T-helper 2 cell (primary cell): Measurements from ENCODE around the gene NCR3LG1.
A peak's percentile ranks its signal among the peaks of the same experiment; 100 is the strongest.

Experiments used
- DNase-seq, 5 experiments: peaks; one replicate each; pipeline versions ENCODE4 v3.0.0 to v3.0.0-alpha.2; 2012 to 2022

NCR3LG1 gene

GRCh38 chr11:17371614-17372013, 20.0 kb downstream of the NCR3LG1 start:
- no peak for DNase-seq

- no peak for DNase-seq
Measured at GRCh38 chr11:17375547-17375946, 23.9 kb downstream of the NCR3LG1 start.

GRCh38 chr11:17376493-17376892, 24.9 kb downstream of the NCR3LG1 start:
- DNase-seq = no peak

GRCh38 chr11:17378655-17379054, 27.1 kb downstream of the NCR3LG1 start:
- DNase-seq = no peak

- DNase-seq = no peak
Measured at GRCh38 chr11:17379383-17380180, 28.0 kb downstream of the NCR3LG1 start.

GRCh38 chr11:17381156-17381555, 29.6 kb downstream of the NCR3LG1 start:
- DNase-seq = no peak

GRCh38 chr11:17382046-17382728, 30.6 kb downstream of the NCR3LG1 start:
- no peak for DNase-seq

- no peak for DNase-seq
Measured at GRCh38 chr11:17383461-17383860, 31.9 kb downstream of the NCR3LG1 start.

- peak; percentile 51 to 82 (median 60) for DNase-seq
Measured at GRCh38 chr11:17384002-17384511, 32.5 kb downstream of the NCR3LG1 start.

- no peak for DNase-seq
Measured at GRCh38 chr11:17385492-17385891, 33.9 kb downstream of the NCR3LG1 start.

- no peak for DNase-seq
Measured at GRCh38 chr11:17385926-17386325, 34.3 kb downstream of the NCR3LG1 start.

GRCh38 chr11:17386331-17387084, 34.9 kb downstream of the NCR3LG1 start:
- DNase-seq = peak in 1 of 5 experiments; percentile 45

GRCh38 chr11:17387254-17387653, 35.7 kb downstream of the NCR3LG1 start:
- DNase-seq = no peak

- no peak for DNase-seq
Measured at GRCh38 chr11:17387811-17388210, 36.2 kb downstream of the NCR3LG1 start.

- DNase-seq = no peak
Measured at GRCh38 chr11:17388609-17389210, 37.1 kb downstream of the NCR3LG1 start, which contains the start of gene KCNJ11. KCNJ11 (minus strand) TSS chr11:17388659; CDS start chr11:17388091, 568 bp downstream.

- peak; percentile 63 to 75 (median 66) for DNase-seq
Measured at GRCh38 chr11:17389211-17389956, 37.8 kb downstream of the NCR3LG1 start.

- no peak for DNase-seq
Measured at GRCh38 chr11:17389957-17390649, 38.5 kb downstream of the NCR3LG1 start.

- no peak for DNase-seq
Measured at GRCh38 chr11:17391493-17392355, 40.1 kb downstream of the NCR3LG1 start.

- no peak for DNase-seq
Measured at GRCh38 chr11:17392872-17393271, 41.3 kb downstream of the NCR3LG1 start.

- DNase-seq = no peak
Measured at GRCh38 chr11:17393472-17393871, 41.9 kb downstream of the NCR3LG1 start.
